Activated CD4-positive, alpha-beta T cell treated with anti-CD3 and anti-CD28 coated beads, Interleukin-2, amount 10 ng/mL, durations not matched to agents 24 days and 14 days (primary cell): ENCODE results near the gene TAB3. TPM values are rescaled to one million over a fixed set of nuclear protein-coding genes. Genes with fewer than 3 reads are reported as not detected.

ENCODE experiments used
- DNase-seq: peaks from one replicate; pipeline ENCODE4 v3.0.0; 2022
- H3K27ac Mint-ChIP-seq: one replicate; pipeline ENCODE4 v1.8.0; 2022; ENCODE audit warnings: mild to moderate bottlenecking, mixed read lengths
- H3K27me3 Mint-ChIP-seq: one replicate; pipeline ENCODE4 v1.8.0; 2022; ENCODE audit warnings: mixed read lengths
- H3K36me3 Mint-ChIP-seq: one replicate; pipeline ENCODE4 v1.8.0; 2022; ENCODE audit warnings: low read depth, mild to moderate bottlenecking, mixed read lengths
- H3K4me1 Mint-ChIP-seq: one replicate; pipeline ENCODE4 v1.8.0; 2021; ENCODE audit warnings: mixed read lengths
- H3K4me3 Mint-ChIP-seq: one replicate; pipeline ENCODE4 v1.8.0; 2022; ENCODE audit warnings: mild to moderate bottlenecking, moderate library complexity, mixed read lengths
- H3K9me3 Mint-ChIP-seq: one replicate; pipeline ENCODE4 v1.8.0; 2021; ENCODE audit warnings: mixed read lengths
- intact Hi-C: fragments of 100-400 bp; cut with micrococcal nuclease; formaldehyde crosslinking; loops from one replicate; pipeline ENCODE4 v1.15.1; 2023
- total RNA-seq: library from RNA; stranded (reverse); gene quantifications from 2 replicates; pipeline ENCODE4 v1.2.3, GENCODE V29; 2022

TAB3 gene
- 21.9 and 23.7 TPM in 2 replicates for total RNA-seq

GRCh38 chrX:30889147-30890140, at the start of gene TAB3:
TAB3 (minus strand) TSS chrX:30889254; CDS start chrX:30859588, 29,666 bp downstream.
- Mint-ChIP-seq H3K27me3 (peaks cover 2% of the 10 kb centered on the region), H3K9me3 (no peaks in the 10 kb centered on the region), H3K4me1 (peaks cover 18% of the 10 kb centered on the region), H3K36me3 (peaks cover 13% of the 10 kb centered on the region), H3K4me3 (peak within 1 kb of the TSS; percentile 88), H3K27ac (peak within 1 kb of the TSS; percentile 94)
- intact Hi-C loops = loop anchor here (1.0 to 10.0 kb wide), 7 partner anchors 8 to 312 kb away; partner anchors contain the start of gene TASL
- DNase-seq = peak; percentile 97

- Mint-ChIP-seq H3K4me1 (no peaks in the 10 kb centered on the region), H3K27ac (no peak overlapping the region), H3K27me3 (no peaks in the 10 kb centered on the region), H3K36me3 (no peaks in the 10 kb centered on the region), H3K9me3 (no peaks in the 10 kb centered on the region), H3K4me3 (no peak overlapping the region)
- DNase-seq = no peak
- intact Hi-C loops = no loop called here
Observed at GRCh38 chrX:30938295-30938694, 49.2 kb upstream of the TAB3 start.

GRCh38 chrX:30935985-30936384, 46.9 kb upstream of the TAB3 start:
- Mint-ChIP-seq H3K4me3 (no peak overlapping the region), H3K27ac (no peak overlapping the region), H3K9me3 (no peaks in the 10 kb centered on the region), H3K4me1 (no peaks in the 10 kb centered on the region), H3K27me3 (no peaks in the 10 kb centered on the region), H3K36me3 (no peaks in the 10 kb centered on the region)
- DNase-seq = no peak
- intact Hi-C loops = no loop called here

GRCh38 chrX:30931920-30932319, 42.9 kb upstream of the TAB3 start:
- H3K27me3 Mint-ChIP-seq = no peaks in the 10 kb centered on the region
- no peak for DNase-seq
- no peak overlapping the region for H3K27ac Mint-ChIP-seq
- no peak overlapping the region for H3K4me3 Mint-ChIP-seq
- no peaks in the 10 kb centered on the region for H3K9me3 Mint-ChIP-seq
- intact Hi-C loops = no loop called here
- H3K36me3 Mint-ChIP-seq = no peaks in the 10 kb centered on the region
- no peaks in the 10 kb centered on the region for H3K4me1 Mint-ChIP-seq

- Mint-ChIP-seq H3K36me3 (no peaks in the 10 kb centered on the region), H3K4me3 (no peak overlapping the region), H3K9me3 (no peaks in the 10 kb centered on the region), H3K4me1 (no peaks in the 10 kb centered on the region), H3K27me3 (no peaks in the 10 kb centered on the region), H3K27ac (no peak overlapping the region)
- no peak for DNase-seq
- intact Hi-C loops = no loop called here
Observed at GRCh38 chrX:30930679-30931078, 41.6 kb upstream of the TAB3 start.

- DNase-seq = no peak
- Mint-ChIP-seq H3K4me3 (no peak overlapping the region), H3K27me3 (no peaks in the 10 kb centered on the region), H3K9me3 (no peaks in the 10 kb centered on the region), H3K4me1 (no peaks in the 10 kb centered on the region), H3K36me3 (no peaks in the 10 kb centered on the region), H3K27ac (no peak overlapping the region)
- intact Hi-C loops = no loop called here
Observed at GRCh38 chrX:30930143-30930542, 41.1 kb upstream of the TAB3 start.

GRCh38 chrX:30920271-30920670, 31.2 kb upstream of the TAB3 start:
- DNase-seq = no peak
- Mint-ChIP-seq H3K4me1 (no peaks in the 10 kb centered on the region), H3K4me3 (no peak overlapping the region), H3K9me3 (no peaks in the 10 kb centered on the region), H3K36me3 (no peaks in the 10 kb centered on the region), H3K27me3 (peaks cover 8% of the 10 kb centered on the region), H3K27ac (no peak overlapping the region)
- intact Hi-C loops = no loop called here

- DNase-seq = no peak
- no peaks in the 10 kb centered on the region for H3K9me3 Mint-ChIP-seq
- intact Hi-C loops = no loop called here
- no peak overlapping the region for H3K4me3 Mint-ChIP-seq
- no peaks in the 10 kb centered on the region for H3K36me3 Mint-ChIP-seq
- peaks cover 8% of the 10 kb centered on the region for H3K27me3 Mint-ChIP-seq
- H3K4me1 Mint-ChIP-seq = no peaks in the 10 kb centered on the region
- no peak overlapping the region for H3K27ac Mint-ChIP-seq
Observed at GRCh38 chrX:30918480-30918879, 29.4 kb upstream of the TAB3 start.

- Mint-ChIP-seq H3K27ac (no peak overlapping the region), H3K27me3 (peaks cover 6% of the 10 kb centered on the region), H3K9me3 (no peaks in the 10 kb centered on the region), H3K36me3 (no peaks in the 10 kb centered on the region), H3K4me3 (no peak overlapping the region), H3K4me1 (peaks cover 6% of the 10 kb centered on the region)
- intact Hi-C loops = no loop called here
- no peak for DNase-seq
Observed at GRCh38 chrX:30913492-30913891, 24.4 kb upstream of the TAB3 start.

GRCh38 chrX:30910124-30910860, 21.2 kb upstream of the TAB3 start:
- H3K9me3 Mint-ChIP-seq = no peaks in the 10 kb centered on the region
- H3K27me3 Mint-ChIP-seq = peaks cover 3% of the 10 kb centered on the region
- peak overlapping the region; percentile 74 for H3K27ac Mint-ChIP-seq
- peak; percentile 58 for DNase-seq
- peak overlapping the region; percentile 32 for H3K4me3 Mint-ChIP-seq
- intact Hi-C loops = no loop called here
- no peaks in the 10 kb centered on the region for H3K36me3 Mint-ChIP-seq
- H3K4me1 Mint-ChIP-seq = peaks cover 6% of the 10 kb centered on the region

- H3K9me3 Mint-ChIP-seq = no peaks in the 10 kb centered on the region
- H3K27me3 Mint-ChIP-seq = peaks cover 13% of the 10 kb centered on the region
- intact Hi-C loops = no loop called here
Observed at GRCh38 chrX:30906726-30907125, 17.7 kb upstream of the TAB3 start.

GRCh38 chrX:30905321-30905720, 16.3 kb upstream of the TAB3 start:
- H3K27ac Mint-ChIP-seq = no peak overlapping the region
- peaks cover 12% of the 10 kb centered on the region for H3K27me3 Mint-ChIP-seq
- H3K4me1 Mint-ChIP-seq = peaks cover 5% of the 10 kb centered on the region
- intact Hi-C loops = no loop called here
- DNase-seq = no peak
- H3K4me3 Mint-ChIP-seq = no peak overlapping the region
- H3K9me3 Mint-ChIP-seq = no peaks in the 10 kb centered on the region
- no peaks in the 10 kb centered on the region for H3K36me3 Mint-ChIP-seq

More at GRCh38 chrX:30906726-30907125, 17.7 kb upstream of the TAB3 start:
- DNase-seq = no peak
- peaks cover 6% of the 10 kb centered on the region for H3K4me1 Mint-ChIP-seq
- H3K4me3 Mint-ChIP-seq = no peak overlapping the region
- H3K36me3 Mint-ChIP-seq = no peaks in the 10 kb centered on the region
- H3K27ac Mint-ChIP-seq = no peak overlapping the region

GRCh38 chrX:30904632-30905031, 15.6 kb upstream of the TAB3 start:
- intact Hi-C loops = no loop called here
- no peaks in the 10 kb centered on the region for H3K9me3 Mint-ChIP-seq
- DNase-seq = no peak
- H3K27me3 Mint-ChIP-seq = peaks cover 12% of the 10 kb centered on the region
- H3K4me3 Mint-ChIP-seq = no peak overlapping the region
- no peaks in the 10 kb centered on the region for H3K36me3 Mint-ChIP-seq
- no peak overlapping the region for H3K27ac Mint-ChIP-seq
- peaks cover 8% of the 10 kb centered on the region for H3K4me1 Mint-ChIP-seq

- no peak overlapping the region for H3K27ac Mint-ChIP-seq
- H3K4me3 Mint-ChIP-seq = no peak overlapping the region
- no peak for DNase-seq
- H3K4me1 Mint-ChIP-seq = peaks cover 7% of the 10 kb centered on the region
- no peaks in the 10 kb centered on the region for H3K9me3 Mint-ChIP-seq
- H3K27me3 Mint-ChIP-seq = peaks cover 12% of the 10 kb centered on the region
- intact Hi-C loops = no loop called here
- no peaks in the 10 kb centered on the region for H3K36me3 Mint-ChIP-seq
Observed at GRCh38 chrX:30904186-30904585, 15.1 kb upstream of the TAB3 start.
